MM.1S (cell line): ENCODE data around the gene NUDT8.

Experiments
- CTCF ChIP-seq: fragments of 300-600 bp; sonication (generic); IDR thresholded peaks from 2 replicates; pipeline ENCODE4 v1.5.1; 2016; ENCODE audit warnings: antibody characterized with exemption, low read length, mixed read lengths
- EZH2 ChIP-seq: fragments of 300-600 bp; sonication (generic); optimal IDR thresholded peaks from 2 replicates; pipeline ENCODE3; 2017; ENCODE audit warnings: low read depth, mild to moderate bottlenecking, antibody characterized with exemption, low read length, mixed read lengths

- TF ChIP-seq CTCF (no peak), EZH2 (no peak)
Observed at GRCh38 chr11:67674442-67674871, 44.7 kb upstream of the NUDT8 start, which contains the start of gene ALDH3B2.
